MM.1S (cell line): Measurements from ENCODE around the gene GRIN1.

Experiments
- DNase-seq: peaks from one replicate; pipeline ENCODE4 v3.0.0-alpha.2; 2015
- H2AFZ ChIP-seq: fragments of 300-600 bp; sonication (generic); 2 replicates; pipeline ENCODE4 v1.6.0; 2016; ENCODE audit warnings: antibody characterized with exemption, low read length
- H3F3A ChIP-seq: fragments of 300-600 bp; sonication (generic); 2 replicates; pipeline ENCODE4 v1.6.1; 2016; ENCODE audit warnings: mild to moderate bottlenecking, antibody characterized with exemption, low read length, moderate library complexity, mixed read lengths; ENCODE audit not compliant: insufficient read depth
- H3K27ac ChIP-seq: fragments of 300-600 bp; sonication (generic); 2 replicates; pipeline ENCODE4 v1.5.1; 2016; ENCODE audit warnings: mild to moderate bottlenecking, low read length
- H3K27me3 ChIP-seq: fragments of 300-600 bp; sonication (generic); replicated peaks from 2 replicates; pipeline ENCODE4 v1.6.0; 2016; ENCODE audit warnings: low read length; ENCODE audit not compliant: insufficient read depth
- H3K36me3 ChIP-seq: fragments of 300-600 bp; sonication (generic); replicated peaks from 2 replicates; pipeline ENCODE4 v1.6.1; 2016; ENCODE audit warnings: mild to moderate bottlenecking, low read length, mixed read lengths; ENCODE audit not compliant: insufficient read depth
- H3K4me1 ChIP-seq: fragments of 300-600 bp; sonication (generic); 2 replicates; pipeline ENCODE4 v1.6.1; 2016; ENCODE audit warnings: low read length, mixed read lengths
- H3K4me2 ChIP-seq: fragments of 300-600 bp; sonication (generic); 2 replicates; pipeline ENCODE4 v1.6.0; 2016; ENCODE audit warnings: low read depth, low read length
- H3K4me3 ChIP-seq: fragments of 300-600 bp; sonication (generic); 2 replicates; pipeline ENCODE4 v1.5.1; 2016; ENCODE audit warnings: low read length, mixed read lengths
- H3K79me2 ChIP-seq: fragments of 300-600 bp; sonication (generic); 2 replicates; pipeline ENCODE4 v1.6.1; 2016; ENCODE audit warnings: mixed run types, low read length, mixed read lengths
- H3K9ac ChIP-seq: fragments of 300-600 bp; sonication (generic); 2 replicates; pipeline ENCODE4 v1.6.1; 2016; ENCODE audit warnings: low read length, mixed read lengths
- H3K9me2 ChIP-seq: fragments of 300-600 bp; sonication (generic); replicated peaks from 2 replicates; pipeline ENCODE4 v1.6.1; 2016; ENCODE audit warnings: mild to moderate bottlenecking, low read length, mixed read lengths; ENCODE audit not compliant: insufficient read depth
- H3K9me3 ChIP-seq: fragments of 300-600 bp; sonication (generic); replicated peaks from 2 replicates; pipeline ENCODE4 v1.6.1; 2016; ENCODE audit warnings: mild to moderate bottlenecking, low read length, mixed read lengths; ENCODE audit not compliant: insufficient read depth
- H4K20me1 ChIP-seq: fragments of 300-600 bp; sonication (generic); 2 replicates; pipeline ENCODE4 v1.6.1; 2016; ENCODE audit warnings: mild to moderate bottlenecking, low read length, moderate library complexity, mixed read lengths; ENCODE audit not compliant: insufficient read depth
- CTCF ChIP-seq: fragments of 300-600 bp; sonication (generic); IDR thresholded peaks from 2 replicates; pipeline ENCODE4 v1.5.1; 2016; ENCODE audit warnings: antibody characterized with exemption, low read length, mixed read lengths
- EZH2 ChIP-seq: fragments of 300-600 bp; sonication (generic); optimal IDR thresholded peaks from 2 replicates; pipeline ENCODE3; 2017; ENCODE audit warnings: low read depth, mild to moderate bottlenecking, antibody characterized with exemption, low read length, mixed read lengths
- EZH2phosphoT487 ChIP-seq: fragments of 300-600 bp; sonication (generic); IDR thresholded peaks from 2 replicates; pipeline ENCODE4 v1.6.1; 2018; ENCODE audit warnings: antibody characterized with exemption, low read length

GRIN1 gene

GRCh38 chr9:137190315-137190856, 51.4 kb downstream of the GRIN1 start:
- H4K20me1 ChIP-seq, result no peaks in the 10 kb centered on the region

GRCh38 chr9:137191245-137191644, 52.3 kb downstream of the GRIN1 start:
- Histone ChIP-seq H3K4me2 (no peak overlapping the region), H3K4me3 (no peak overlapping the region), H3F3A (peaks cover 19% of the 10 kb centered on the region), H3K9ac (no peak overlapping the region), H3K36me3 (no peaks in the 10 kb centered on the region), H3K27me3 (no peaks in the 10 kb centered on the region), H3K9me2 (no peaks in the 10 kb centered on the region), H4K20me1 (no peaks in the 10 kb centered on the region), H3K9me3 (no peaks in the 10 kb centered on the region), H3K4me1 (peaks cover 17% of the 10 kb centered on the region), H3K27ac (no peak overlapping the region), H2AFZ (no peak overlapping the region), H3K79me2 (peaks cover 43% of the 10 kb centered on the region)
- DNase-seq, result no peak
- no peak for TF ChIP-seq CTCF
- TF ChIP-seq EZH2phosphoT487, result no peak
- no peak for TF ChIP-seq EZH2

More at GRCh38 chr9:137190315-137190856, 51.4 kb downstream of the GRIN1 start:
- Histone ChIP-seq H3F3A (peaks cover 19% of the 10 kb centered on the region), H2AFZ (no peak overlapping the region), H3K4me3 (no peak overlapping the region; the same call in 1 of the 2 replicates), H3K27ac (no peak overlapping the region), H3K36me3 (no peaks in the 10 kb centered on the region), H3K9me3 (no peaks in the 10 kb centered on the region), H3K9me2 (no peaks in the 10 kb centered on the region), H3K9ac (peak overlapping the region; percentile 93; the same call in 1 of the 2 replicates), H3K27me3 (no peaks in the 10 kb centered on the region), H3K4me1 (peaks cover 17% of the 10 kb centered on the region), H3K79me2 (peaks cover 52% of the 10 kb centered on the region), H3K4me2 (peak overlapping the region; percentile 93; the same call in 1 of the 2 replicates)
- DNase-seq, result no peak
- no peak for TF ChIP-seq EZH2
- TF ChIP-seq EZH2phosphoT487, result no peak
- no peak for TF ChIP-seq CTCF

DNA sequence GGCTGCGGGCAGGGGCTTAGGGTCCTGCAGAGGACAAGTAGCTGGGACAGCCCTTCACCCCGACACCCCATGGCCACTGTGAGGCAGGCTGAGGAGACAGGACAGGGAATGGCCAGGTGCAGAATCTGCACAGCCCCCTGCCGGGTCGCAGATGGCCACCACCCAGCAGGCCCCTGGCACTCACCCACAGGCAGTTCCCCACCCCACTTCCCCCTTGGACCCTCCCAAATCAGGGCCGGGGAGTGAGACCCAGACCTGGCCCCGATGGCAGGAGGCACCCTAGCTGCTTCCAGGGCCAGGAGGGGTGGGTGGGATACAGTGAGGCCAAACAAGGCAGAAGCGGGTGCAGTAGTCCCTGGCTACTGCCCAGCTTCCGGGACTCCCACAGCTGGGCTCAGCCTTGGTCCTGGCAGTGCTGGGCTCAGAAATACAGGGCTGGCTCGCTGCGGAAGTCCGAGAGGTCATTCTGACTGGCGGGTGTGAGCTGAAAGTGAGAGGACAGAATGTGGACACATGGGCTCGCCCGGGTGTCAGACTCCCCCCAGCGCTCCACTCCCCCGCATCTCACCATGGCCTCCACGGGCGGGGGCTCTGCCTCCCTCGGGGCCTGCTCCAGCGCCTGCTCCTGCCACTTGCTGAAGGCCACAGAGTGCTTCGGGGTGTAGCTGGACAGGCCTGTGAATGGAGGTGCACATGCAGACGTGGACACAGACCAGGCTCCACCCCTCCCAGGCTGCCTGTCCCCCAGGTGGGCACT, 52.9 kb downstream of the GRIN1 start:
- no peak for DNase-seq
- H3K9ac ChIP-seq, result no peak overlapping the region
- H3K4me3 ChIP-seq, result no peak overlapping the region
- no peak overlapping the region for H3K4me2 ChIP-seq
- TF ChIP-seq EZH2phosphoT487, result no peak
- no peak for TF ChIP-seq EZH2
- TF ChIP-seq CTCF, result no peak
- peaks cover 37% of the 10 kb centered on the region for H3K79me2 ChIP-seq
- H3F3A ChIP-seq, result peaks cover 19% of the 10 kb centered on the region
- H2AFZ ChIP-seq, result no peak overlapping the region
- H3K36me3 ChIP-seq, result no peaks in the 10 kb centered on the region
- no peaks in the 10 kb centered on the region for H4K20me1 ChIP-seq
- no peaks in the 10 kb centered on the region for H3K9me2 ChIP-seq
- H3K4me1 ChIP-seq, result peaks cover 15% of the 10 kb centered on the region
- H3K27me3 ChIP-seq, result no peaks in the 10 kb centered on the region
- H3K9me3 ChIP-seq, result no peaks in the 10 kb centered on the region
- no peak overlapping the region for H3K27ac ChIP-seq
